Gastrocnemius medialis (tissue), 4 donors: ENCODE data around the gene UBP1.
"Not testable (repeated sequence)": the region's sequence is repeated elsewhere in the genome, so short reads cannot be mapped to it uniquely, and the experiment has no call there.

ENCODE experiments used
- POLR2A ChIP-seq, 2 donors: fragments of 450-650 bp; IDR thresholded peaks; one replicate each; pipeline ENCODE4 v1.6.1; 2017; ENCODE audit warnings: antibody characterized with exemption in 2 of 2, mild to moderate bottlenecking in 2 of 2, moderate library complexity in 2 of 2
- TF ChIP-seq, protein P1 (sequence below), 5 experiments: fragments of 450-650 bp in 3 of 5; fragments of 200-600 bp in 2 of 5; sonication (generic) in 2 of 5; IDR thresholded peaks in 4 of 5; conservative IDR thresholded peaks in 1 of 5; 1 replicate in 4 of 5; 2 replicates in 1 of 5; pipeline ENCODE4 v1.5.1; 2016 to 2019; ENCODE audit warnings: antibody characterized with exemption in 5 of 5, mild to moderate bottlenecking in 3 of 5, moderate library complexity in 3 of 5

GRCh38 chr3:33410816-33411215, 29.4 kb downstream of the UBP1 start:
- TF ChIP-seq, protein P1, sequence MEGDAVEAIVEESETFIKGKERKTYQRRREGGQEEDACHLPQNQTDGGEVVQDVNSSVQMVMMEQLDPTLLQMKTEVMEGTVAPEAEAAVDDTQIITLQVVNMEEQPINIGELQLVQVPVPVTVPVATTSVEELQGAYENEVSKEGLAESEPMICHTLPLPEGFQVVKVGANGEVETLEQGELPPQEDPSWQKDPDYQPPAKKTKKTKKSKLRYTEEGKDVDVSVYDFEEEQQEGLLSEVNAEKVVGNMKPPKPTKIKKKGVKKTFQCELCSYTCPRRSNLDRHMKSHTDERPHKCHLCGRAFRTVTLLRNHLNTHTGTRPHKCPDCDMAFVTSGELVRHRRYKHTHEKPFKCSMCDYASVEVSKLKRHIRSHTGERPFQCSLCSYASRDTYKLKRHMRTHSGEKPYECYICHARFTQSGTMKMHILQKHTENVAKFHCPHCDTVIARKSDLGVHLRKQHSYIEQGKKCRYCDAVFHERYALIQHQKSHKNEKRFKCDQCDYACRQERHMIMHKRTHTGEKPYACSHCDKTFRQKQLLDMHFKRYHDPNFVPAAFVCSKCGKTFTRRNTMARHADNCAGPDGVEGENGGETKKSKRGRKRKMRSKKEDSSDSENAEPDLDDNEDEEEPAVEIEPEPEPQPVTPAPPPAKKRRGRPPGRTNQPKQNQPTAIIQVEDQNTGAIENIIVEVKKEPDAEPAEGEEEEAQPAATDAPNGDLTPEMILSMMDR (IDR thresholded peaks at IDR 0.05 in 4 of 5, conservative IDR thresholded peaks at IDR 0.05 in 1 of 5): not testable (repeated sequence)
- not testable (repeated sequence) for TF ChIP-seq POLR2A (IDR thresholded peaks at IDR 0.05)
